Lung microvascular endothelial cell (primary cell): ENCODE data around the gene TMEM183A. TPM values are rescaled to one million over a fixed set of nuclear protein-coding genes. Genes with fewer than 3 reads are reported as not detected.

Source experiments
- DNase-seq, 2 donors: peaks; one replicate each; pipeline versions ENCODE4 v3.0.0 to v3.0.0-alpha.2; 2010; ENCODE audit warnings: low read depth in 2 of 2
- total RNA-seq: library from RNA; depleted of rRNA; stranded (reverse); fragments of >200 nt; gene quantifications from 2 replicates; pipeline ENCODE4 v1.2.1, GENCODE V29; 2014

TMEM183A gene
- total RNA-seq, 1 donor from 2014 or later, result 70.0 TPM

DNA sequence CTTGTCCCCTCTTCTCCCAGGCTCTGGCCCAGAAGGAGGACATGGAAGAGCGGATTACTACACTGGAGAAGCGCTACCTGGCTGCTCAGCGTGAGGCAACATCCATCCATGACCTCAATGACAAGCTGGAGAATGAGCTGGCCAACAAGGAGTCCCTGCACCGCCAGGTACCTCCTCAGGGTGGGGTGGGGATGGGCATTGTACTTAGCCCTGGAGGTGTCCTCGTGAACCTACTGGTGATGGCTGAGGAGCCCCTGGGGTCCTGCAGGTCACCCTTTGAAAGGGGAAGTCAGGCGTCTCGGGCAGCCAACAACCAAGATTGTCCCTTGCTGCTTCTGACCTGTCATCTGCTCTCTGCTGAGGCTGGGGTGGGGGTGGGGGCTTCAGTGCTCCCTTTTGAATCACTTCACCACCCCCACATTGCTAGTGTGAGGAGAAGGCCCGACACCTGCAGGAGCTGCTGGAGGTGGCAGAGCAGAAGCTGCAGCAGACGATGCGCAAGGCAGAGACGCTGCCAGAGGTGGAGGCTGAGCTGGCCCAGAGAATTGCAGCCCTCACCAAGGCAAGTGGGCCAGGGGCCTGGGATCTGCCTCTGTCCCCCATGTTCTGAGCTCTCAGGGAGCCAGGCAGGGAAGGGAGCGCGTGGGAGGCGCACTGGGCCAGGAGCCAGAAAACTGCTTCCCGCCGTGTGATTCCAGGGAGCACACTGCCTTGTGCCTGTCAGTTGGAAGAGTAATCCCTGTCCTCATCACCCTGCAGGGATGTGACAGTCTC lies 38.8 kb downstream of the TMEM183A start:
- no peak for DNase-seq

DNA sequence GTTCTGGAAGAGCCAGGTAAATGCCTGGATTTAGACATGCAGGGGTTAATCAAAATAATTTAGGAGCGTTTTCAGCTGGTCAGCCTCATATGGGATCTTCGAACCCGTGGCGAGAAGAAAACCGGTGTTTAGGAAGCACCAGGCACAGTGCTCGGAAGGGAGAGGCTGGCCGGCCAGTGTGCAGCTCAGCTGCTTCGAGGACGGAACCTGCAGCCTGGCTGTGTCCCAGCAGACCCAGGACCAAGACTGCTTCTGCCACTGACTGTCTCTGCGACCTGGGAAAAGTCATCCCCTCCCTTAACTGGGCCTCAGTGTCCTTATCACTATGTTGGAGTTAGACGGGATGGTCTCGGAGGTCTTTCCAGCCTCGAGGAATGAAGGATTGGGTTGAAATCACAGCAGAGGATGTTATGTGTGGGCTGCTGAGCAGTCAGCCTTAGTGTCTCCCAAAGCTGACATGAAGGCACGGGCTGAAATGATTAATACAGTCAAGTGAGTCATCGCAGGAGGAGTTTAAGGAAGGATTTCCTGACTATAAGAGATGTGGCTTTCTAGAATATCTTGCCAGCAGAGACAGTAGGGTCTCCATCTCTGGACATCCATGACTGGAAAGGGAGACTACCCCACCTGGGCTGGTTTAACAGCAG lies 39.9 kb downstream of the TMEM183A start:
- peak in 1 of 2 donors; percentile 76 for DNase-seq

DNA sequence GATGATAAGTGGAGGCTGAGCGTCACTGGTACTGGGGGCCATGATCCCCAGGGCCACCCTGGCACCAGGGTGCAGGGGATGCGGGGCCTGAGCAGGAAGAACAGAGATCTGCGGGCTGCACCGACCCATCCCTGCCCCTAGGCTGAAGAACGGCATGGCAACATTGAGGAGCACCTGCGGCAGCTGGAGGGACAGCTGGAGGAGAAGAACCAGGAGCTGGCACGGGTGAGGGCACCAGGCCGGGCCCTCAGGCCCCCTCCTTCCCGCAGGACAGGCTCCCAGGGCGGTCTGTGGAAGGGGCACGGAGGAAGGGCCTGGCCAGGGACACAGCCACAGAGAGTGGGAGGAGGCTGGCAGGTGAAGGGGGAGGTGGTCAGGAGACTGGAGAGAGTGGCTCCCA lies 40.9 kb downstream of the TMEM183A start:
- no peak for DNase-seq

DNA sequence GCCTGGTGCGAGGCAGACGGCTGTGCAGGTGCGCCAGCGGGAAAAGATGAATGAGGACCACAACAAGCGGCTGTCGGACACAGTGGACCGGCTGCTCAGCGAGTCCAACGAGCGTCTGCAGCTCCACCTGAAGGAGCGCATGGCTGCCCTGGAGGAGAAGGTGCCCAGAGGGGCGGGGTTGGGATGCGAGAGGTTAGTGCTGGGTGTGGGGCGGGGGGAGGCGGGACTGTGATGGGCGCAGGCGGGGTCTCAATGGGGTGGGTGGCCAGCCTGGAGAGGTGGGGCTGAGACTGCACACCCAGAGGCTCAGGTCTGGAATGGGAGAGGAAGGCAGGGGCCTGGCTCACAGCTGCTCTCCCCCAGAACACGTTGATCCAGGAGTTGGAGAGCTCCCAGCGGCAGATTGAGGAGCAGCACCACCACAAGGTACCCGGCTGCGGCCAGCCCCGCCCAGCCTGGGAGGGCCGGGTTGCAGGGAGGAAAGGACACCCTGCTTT lies 41.4 kb downstream of the TMEM183A start:
- DNase-seq, result peak; percentile 17 to 19

DNA sequence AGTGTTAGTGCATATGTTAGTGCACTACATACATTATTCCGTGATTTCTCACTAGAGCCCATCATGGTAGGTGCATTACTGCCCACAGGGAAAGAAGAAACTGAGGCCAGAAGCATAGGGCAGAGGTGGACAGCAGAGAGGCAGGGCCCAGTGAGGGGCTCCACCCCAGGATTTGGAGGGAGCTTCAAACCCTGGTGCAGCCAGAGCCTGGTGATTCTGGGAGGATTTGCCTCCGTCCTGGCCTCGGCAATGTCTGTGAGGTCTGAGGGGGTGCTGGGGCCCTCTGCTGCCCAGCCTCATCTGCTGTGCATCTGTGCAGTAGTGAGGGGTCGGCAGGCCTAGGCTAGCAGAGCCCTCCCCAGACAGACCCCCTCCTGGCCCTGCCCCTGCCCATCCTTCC lies 41.9 kb downstream of the TMEM183A start:
- no peak for DNase-seq

DNA sequence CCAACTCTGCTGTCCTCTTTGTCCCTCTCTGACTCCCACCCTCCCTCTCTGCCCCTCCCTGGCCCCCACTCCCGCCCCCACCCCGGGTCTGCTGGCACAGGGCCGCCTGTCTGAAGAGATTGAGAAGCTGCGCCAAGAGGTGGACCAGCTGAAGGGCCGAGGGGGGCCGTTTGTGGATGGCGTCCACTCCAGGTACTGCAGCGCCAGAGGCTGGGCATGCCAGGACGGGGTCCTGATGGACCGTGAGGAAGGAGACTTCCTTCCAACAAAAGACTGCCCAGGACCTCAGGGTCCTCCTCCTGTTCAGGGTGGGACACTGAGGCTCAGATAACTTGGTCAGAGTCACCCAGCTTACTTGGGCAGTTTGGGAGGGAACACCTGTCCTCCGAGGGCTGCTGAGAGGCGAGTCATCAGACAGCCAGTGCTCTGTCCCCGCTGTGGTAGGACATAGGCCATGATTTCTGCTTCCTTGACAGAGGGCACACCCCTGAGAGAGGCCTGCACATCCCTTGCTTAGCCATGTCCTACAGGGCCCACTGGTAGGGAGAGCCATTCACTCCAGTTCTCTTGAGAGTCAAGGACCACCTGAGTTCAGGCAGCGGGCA lies 42.5 kb downstream of the TMEM183A start:
- no peak for DNase-seq

DNA sequence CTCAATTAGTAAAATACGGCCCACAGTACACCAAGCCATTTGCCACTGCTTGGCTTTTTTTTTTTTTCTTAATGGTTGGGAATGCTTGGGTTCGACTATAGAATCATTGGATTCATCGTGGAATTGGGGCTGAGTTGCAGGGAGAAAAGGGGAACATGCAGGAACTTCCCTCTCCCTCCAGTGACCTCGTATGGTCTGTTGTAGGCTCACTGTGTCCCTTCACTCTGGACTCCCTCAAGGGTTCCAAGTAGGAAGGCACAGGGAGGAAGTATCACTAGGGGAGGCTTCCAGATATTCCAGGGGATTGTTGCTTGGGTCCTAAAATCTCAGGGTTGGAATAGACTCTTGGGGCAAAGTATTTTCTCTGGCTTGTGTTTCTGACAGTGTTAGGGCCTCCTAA lies 43.7 kb downstream of the TMEM183A start:
- DNase-seq, result no peak

DNA sequence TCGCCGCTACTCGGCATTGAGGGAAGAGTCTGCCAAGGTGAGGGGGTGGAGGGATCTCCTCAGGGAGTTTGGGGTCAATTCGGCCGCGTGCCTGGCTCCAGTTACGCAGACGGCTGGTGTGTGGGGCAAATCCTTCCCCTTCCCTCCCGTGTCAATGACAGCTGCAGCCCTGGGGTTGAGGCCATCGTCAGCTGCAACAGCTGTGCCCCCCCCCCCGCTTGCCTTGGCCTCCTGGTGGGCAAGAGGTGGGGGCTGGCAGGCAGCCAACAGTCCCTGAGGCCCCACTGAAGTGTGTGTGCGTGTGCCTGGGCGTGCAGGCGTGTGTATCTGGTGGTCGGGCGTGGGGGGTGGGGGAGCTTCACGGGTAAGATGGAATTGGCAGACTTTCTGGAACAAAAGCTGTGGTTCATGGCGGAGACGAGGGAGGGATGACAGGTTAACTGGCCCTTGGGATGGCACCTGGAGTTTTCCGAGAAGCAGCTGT lies 44.7 kb downstream of the TMEM183A start:
- no peak for DNase-seq

DNA sequence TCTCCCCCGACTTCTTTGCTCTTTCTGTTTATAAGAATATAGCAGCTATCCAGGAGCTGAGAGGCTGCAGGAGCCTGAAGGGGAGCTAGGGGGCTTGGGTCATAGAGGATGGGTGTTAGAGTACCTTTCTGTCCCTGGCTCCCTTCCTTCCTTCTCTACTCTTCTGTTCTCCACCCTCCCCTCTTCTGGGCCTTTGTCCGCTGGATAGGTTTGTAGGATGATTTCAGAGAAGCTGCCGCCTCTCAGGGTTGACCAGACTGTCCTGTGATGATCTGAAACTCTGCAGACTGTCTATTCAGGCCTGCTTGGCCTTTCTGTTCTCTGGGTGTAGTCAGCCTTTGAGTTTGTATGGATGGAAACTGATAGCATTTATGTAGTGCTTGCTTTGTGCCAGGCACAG lies 45.4 kb downstream of the TMEM183A start:
- no peak for DNase-seq

DNA sequence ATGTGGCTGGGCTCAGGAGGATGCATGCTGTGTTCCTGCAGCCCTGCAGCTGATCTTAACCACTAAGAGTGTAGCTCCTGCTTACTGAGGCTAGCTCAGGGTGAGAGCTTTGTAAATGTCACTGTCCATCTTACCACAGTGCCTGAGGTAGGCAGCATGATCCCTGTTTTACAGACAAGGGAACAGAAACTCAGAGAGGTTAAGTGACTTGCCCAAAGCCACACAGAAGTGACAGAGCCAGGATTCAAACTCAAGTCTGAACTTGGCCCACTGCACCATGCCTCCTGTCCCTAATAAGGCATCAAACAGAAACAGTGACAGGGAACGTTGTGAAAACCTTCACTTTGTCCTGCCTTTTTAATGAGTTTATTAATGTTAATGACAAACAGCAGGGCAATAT lies 47.0 kb downstream of the TMEM183A start:
- no peak for DNase-seq

DNA sequence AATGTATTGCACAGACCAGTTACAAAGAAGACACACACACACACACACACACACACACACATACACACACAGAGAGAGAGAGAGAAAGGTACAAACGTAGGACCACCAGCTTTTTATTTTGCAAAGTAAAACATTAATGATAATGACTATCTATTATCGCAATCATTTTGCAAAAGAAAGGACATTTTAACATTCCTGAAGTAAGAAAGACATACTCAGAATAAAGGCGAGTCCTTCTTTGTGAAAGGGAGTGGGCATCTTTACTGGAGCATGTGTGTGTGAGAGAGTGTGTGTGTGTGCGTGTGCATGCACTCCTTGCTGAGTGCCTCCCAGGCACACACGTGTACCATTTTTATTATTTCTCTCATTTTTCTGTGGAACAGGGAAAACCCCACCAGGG lies 47.5 kb downstream of the TMEM183A start:
- no peak for DNase-seq

DNA sequence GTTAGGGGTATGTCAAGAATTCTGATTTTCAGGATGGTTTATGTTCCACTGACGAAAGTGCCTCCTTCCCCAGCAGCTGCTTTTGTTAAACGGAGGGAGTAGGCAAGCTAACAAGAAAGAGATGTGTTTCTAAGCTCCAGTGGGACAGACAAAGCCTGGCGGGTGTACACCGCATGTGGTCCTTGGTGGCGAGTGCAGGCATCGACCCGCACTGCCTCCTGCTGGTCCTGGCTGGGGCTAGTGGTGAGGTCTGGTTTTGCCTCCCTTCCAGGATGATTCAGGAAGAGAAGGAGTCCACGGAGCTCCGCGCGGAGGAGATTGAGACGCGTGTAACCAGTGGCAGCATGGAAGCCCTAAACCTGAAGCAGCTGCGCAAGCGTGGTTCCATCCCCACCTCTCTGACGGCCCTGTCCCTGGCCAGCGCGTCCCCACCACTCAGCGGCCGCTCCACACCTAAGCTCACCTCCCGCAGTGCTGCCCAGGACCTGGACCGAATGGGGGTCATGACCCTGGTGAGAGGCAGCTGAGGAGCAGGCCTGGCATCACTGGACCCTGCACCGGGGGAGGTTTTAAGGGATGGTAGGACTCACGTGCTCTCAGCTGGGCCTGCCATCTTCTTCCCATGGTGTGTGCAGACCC lies 48.1 kb downstream of the TMEM183A start:
- DNase-seq, result no peak

DNA sequence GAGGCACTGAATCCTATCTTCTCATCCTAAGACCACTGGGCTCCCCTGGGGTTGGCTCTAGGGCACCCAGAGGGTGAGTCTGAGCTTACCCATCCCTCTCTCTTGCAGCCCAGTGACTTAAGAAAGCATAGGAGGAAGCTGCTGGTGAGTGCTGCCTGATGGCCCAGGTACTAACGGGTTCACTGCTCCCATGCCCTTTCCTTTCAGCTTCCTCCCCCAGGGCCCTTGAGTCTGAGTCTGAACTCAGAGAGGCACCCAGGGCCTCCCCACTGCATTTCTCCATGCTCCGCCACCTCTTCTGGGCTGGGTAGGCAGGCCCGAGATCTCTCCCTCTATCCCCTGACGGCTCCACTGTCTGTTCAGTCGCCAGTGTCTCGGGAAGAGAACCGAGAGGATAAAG lies 48.8 kb downstream of the TMEM183A start:
- DNase-seq, result no peak

DNA sequence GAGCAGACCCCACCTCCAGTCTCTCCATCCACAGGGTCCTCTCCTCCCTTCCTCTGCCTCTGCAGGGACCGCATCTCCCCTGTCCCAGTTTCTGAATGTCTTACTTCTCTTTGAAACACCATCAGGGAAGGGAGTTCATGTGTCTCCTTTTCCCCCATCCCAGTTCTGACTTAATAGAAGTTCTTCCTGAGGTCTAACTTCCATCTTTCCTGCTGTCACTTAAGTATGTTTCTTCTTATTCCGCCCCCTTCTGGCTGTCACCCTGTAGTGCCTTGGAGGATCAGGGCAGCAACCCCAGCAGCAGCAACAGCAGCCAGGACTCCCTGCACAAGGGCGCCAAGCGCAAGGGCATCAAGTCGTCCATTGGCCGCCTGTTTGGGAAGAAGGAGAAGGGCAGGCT lies 49.3 kb downstream of the TMEM183A start:
- no peak for DNase-seq

DNA sequence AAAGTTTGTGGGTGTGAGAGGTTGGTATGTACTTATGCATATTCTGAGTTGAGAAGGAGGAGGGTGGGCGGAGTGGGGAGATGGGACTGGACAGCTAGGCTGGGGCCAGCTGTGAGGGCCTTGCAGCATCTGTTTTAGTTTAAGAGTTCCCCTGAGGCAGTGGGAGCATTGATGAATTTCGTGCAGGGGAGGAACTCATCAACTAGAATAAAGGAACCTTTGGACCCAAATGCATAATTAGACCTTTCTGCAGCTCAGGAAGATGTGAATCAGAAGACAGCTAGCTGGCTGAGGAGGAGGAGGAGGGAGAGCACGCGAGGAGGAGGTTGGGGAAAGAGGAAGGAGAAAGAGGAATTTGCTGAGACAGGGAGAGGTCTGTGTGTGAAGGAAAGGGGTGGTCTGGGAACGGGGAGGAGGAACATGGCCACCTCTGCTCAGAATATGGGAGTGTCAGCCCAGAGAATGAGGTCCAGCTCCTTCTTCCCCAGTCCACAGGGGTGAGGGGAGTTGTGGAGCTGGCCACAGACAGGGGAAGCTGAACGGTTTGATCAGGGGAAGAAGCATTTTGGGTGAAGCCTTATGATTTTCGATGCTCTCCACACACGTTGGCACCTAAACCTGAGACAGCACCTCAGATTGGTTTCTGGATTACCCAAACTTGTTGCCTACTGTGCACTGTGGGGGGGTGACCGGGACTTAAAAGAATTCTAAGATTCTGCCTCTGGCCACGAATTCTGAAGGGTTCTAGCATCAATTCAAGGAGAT lies 50.9 kb downstream of the TMEM183A start:
- no peak for DNase-seq

DNA sequence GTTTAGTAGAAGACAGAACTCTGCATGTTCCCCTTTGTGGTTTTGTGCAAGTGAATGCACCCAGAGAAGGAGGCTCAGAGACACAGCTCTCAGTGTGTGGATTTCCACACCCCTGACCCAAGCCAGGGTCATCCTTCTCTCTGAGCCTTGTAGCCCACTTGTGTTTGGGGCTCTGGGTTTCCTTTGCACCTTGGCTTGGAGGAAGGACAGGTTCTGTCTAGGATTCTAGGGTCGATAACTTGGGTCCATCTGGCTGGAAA lies 51.4 kb downstream of the TMEM183A start:
- no peak for DNase-seq

DNA sequence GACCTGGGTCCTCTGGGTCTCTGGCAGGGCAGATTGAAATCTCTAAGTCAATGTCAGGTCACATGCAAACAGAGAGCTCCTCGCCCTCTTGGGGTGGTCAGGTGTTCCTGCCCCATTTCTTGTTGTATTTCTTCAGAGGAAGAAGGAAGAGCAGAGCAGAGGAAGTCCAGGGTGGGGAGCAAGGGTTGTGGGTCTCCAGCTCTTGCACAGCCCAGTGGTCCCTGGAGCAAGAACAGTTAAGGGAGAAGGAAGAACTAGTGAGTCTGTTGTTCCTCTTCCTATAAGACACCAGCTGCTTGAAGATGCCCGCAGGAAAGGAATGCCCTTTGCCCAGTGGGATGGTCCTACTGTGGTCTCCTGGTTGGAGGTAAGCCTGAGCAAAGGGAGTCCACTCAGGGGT lies 52.3 kb downstream of the TMEM183A start:
- DNase-seq, result no peak

DNA sequence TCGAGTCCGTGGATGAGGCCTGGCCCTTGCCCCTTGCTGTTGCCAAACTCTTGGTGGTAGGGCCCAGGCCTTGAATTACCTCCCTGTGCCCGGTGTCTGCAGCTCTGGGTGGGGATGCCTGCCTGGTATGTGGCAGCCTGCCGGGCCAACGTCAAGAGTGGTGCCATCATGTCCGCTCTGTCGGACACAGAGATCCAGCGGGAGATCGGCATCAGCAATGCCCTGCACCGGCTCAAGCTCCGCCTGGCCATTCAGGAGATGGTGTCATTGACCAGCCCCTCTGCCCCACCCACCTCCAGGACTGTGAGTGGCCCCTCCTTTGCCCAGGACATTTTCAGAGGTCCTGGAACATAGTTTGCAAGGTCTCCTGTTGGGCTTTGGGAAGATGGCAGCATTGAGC lies 52.9 kb downstream of the TMEM183A start:
- no peak for DNase-seq

DNA sequence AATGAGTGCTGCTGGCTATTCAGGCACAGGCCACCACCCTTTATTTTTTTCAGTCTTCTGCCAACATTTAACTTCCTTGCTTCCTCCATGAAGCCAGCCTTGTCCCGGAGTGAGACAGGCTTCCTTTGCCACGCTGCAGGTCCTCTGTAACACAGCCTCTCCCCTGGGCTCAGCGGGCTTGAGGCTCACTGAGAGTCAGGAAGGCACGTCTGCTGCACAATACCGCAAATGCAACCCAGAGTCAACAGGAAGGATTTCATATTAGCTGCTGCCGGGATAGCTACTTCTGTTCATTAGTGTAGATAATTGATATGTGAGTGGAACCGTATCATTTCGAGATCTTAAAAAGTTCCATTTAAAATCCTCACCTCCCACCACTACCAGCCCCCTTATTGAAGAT lies 56.1 kb downstream of the TMEM183A start:
- no peak for DNase-seq

DNA sequence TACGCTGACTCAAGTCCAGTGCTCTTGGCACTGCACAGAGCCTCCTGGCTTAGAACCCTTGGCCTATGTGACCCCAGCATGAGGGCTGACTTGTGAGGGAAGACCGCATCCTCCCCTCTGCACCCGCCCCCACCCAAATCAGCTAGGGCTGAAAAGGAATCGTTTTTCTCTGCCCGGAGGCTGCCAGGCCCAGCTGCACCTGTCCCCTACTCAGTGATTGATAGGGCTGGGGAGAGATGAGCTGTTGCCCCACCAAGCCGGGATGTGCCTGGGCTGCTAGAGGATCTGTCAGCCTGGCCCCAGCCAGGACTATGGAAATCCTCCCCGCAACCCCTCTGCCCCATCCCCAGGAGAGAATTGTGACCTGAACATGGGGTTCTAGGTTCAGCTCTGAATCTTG lies 58.0 kb downstream of the TMEM183A start:
- DNase-seq, result no peak

DNA sequence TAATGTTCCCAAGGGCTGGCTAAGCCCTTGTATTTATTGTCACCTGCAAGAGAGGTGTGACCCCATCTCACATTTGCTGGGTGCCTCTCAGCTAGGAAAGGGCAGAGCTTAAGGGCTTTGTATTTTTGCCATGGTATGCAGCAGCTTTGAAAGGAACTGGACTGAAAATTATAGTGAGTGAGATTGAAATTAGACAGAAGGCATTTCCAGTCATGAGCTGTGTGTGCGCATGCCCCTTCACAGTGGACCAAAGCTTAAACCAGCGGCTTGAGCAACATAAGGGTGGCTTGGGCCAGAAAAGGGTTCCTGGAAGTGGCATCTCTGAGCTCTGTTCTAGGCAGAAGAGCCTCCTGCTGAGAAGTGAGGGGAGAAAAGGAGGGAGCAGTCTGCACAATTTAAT lies 58.8 kb downstream of the TMEM183A start:
- no peak for DNase-seq

DNA sequence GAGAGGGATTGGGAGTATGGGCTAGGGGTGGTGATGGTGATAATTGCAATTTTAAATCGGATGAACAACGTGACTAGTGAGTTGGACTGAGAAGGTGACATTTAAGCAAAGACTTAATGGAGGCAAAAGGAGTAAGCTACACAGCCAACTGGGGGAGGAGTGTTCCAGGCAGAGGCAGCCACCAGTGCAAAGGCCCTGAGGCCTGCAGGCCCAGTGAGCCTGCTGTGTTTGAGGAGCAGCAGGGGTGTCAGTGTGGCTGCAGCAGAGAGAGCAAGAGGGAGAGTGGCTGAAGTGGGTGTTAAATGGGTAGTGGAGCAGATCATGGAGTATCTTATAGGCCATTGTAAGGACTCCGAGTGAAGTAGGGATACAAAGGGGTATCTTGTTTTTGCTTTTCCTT lies 59.8 kb downstream of the TMEM183A start:
- DNase-seq, result no peak
